ENCODE measurements around the gene CD200R1. TPM values are rescaled to one million over a fixed set of nuclear protein-coding genes. Genes with fewer than 3 reads are reported as not detected.

CD200R1 gene
- total RNA-seq, 1 experiment from 2014 or later: not detected

- H2AK5ac ChIP-seq (ENCODE audit: insufficient read length, low read length): no peak overlapping the region
- no peak overlapping the region for H3K14ac ChIP-seq (ENCODE audit: insufficient read depth, low read length)
- H3K36me3 Mint-ChIP-seq (ENCODE audit: insufficient read depth in 1 of 3, low read depth in 3 of 3): peaks cover 16 to 90% (median 69%) of the 10 kb centered on the region in 3 experiments; a peak in 6 of 7 replicates
- no peak overlapping the region for H2BK20ac ChIP-seq (ENCODE audit: low read depth, low read length, poor library complexity, severe bottlenecking)
- H2BK5ac ChIP-seq (ENCODE audit: insufficient read length, low read length): no peak overlapping the region
- no peak overlapping the region for H3K18ac ChIP-seq (ENCODE audit: insufficient read length, low read depth, low read length)
- H3K27me3 Mint-ChIP-seq (ENCODE audit: low read depth): no peaks in the 10 kb centered on the region
- 0 out of 7 replicates have a peak overlapping the region, but pooled peaks of 1 of the 3 experiments have one; percentile 70 for H3K27ac Mint-ChIP-seq
- no peak for TF ChIP-seq CTCF (conservative IDR thresholded peaks at IDR 0.05)
- no peak overlapping the region for H3K23ac ChIP-seq (ENCODE audit: insufficient read length, low read depth, low read length)
- H3K4me1 Mint-ChIP-seq: peaks cover 6 to 8% of the 10 kb centered on the region in 2 experiments
- H3K23me2 ChIP-seq (ENCODE audit: insufficient read length, low read depth, low read length, poor library complexity, severe bottlenecking): no peaks in the 10 kb centered on the region
- H3K9me3 Mint-ChIP-seq: no peaks in the 10 kb centered on the region
- H3K79me1 ChIP-seq (ENCODE audit: insufficient read depth, low read depth, low read length, poor library complexity, severe bottlenecking): no peaks in the 10 kb centered on the region
- H4K5ac ChIP-seq (ENCODE audit: insufficient read length, low read depth, low read length): no peak overlapping the region
- H4K20me1 ChIP-seq (ENCODE audit: control insufficient read depth, insufficient read depth, insufficient read length): no peaks in the 10 kb centered on the region
- no peaks in the 10 kb centered on the region for H3K27me3 ChIP-seq (ENCODE audit: insufficient read depth, low read length)
- no peaks in the 10 kb centered on the region for H3K9me3 ChIP-seq (ENCODE audit: control insufficient read depth, low read depth, low read length)
- H2BK15ac ChIP-seq (ENCODE audit: low read depth, low read length): no peak overlapping the region
- H3K79me2 ChIP-seq (ENCODE audit: insufficient read depth, low read length): 0 out of 2 replicates have a peak, but pooled peaks cover 1% of the 10 kb centered on the region
- H3K9ac ChIP-seq (ENCODE audit: extremely low read depth, insufficient read length, low read length): no peak overlapping the region
- no peak overlapping the region for H3K56ac ChIP-seq (ENCODE audit: insufficient read length, low read depth, low read length)
- H2BK12ac ChIP-seq (ENCODE audit: insufficient read length, low read depth, low read length): no peak overlapping the region
- WGBS (ENCODE audit: extremely low coverage, insufficient read length, low lambda C conversion rate): no CpG with 5 or more reads among the region's 4 CpGs
- no peak overlapping the region for H2BK120ac ChIP-seq (ENCODE audit: low read depth, low read length, poor library complexity, severe bottlenecking)
- H4K8ac ChIP-seq (replicated peaks; ENCODE audit: insufficient read length, low read depth, low read length): no peak overlapping the region
- no peak overlapping the region for H3K4me2 ChIP-seq (ENCODE audit: insufficient read depth, insufficient read length, low read length)
- DNase-seq: no peak
- H4K91ac ChIP-seq (ENCODE audit: insufficient read length, low read depth, low read length): no peak overlapping the region
- H3K27ac ChIP-seq (ENCODE audit: insufficient read length, low read depth, low read length): no peak overlapping the region
- no peak overlapping the region for H3K4ac ChIP-seq (ENCODE audit: low read depth, low read length)
- H2AFZ ChIP-seq (ENCODE audit: low read length): no peak overlapping the region
- H3K4me1 ChIP-seq (ENCODE audit: insufficient read depth, low read length): no peaks in the 10 kb centered on the region; the same call in 1 of the 2 replicates
- H3T11ph ChIP-seq (ENCODE audit: low read length): no peak overlapping the region
- H3K4me3 Mint-ChIP-seq: no peak overlapping the region
These were observed 31.6 kb upstream of the CD200R1 start for GRCh38 chr3:113006359-113007056.

All from H9 (cell line).